Fibroblast of villous mesenchyme (primary cell): Measurements from ENCODE around the gene TGM2. TPM values are rescaled to one million over a fixed set of nuclear protein-coding genes. Genes with fewer than 3 reads are reported as not detected.

ENCODE experiments used
- DNase-seq: peaks from one replicate; pipeline ENCODE4 v3.0.0-alpha.2; 2010; ENCODE audit warnings: low read depth
- H3K4me3 ChIP-seq: 2 replicates; pipeline ENCODE4 v1.5.1; 2011; ENCODE audit warnings: low read depth, mild to moderate bottlenecking, low read length
- total RNA-seq: library from RNA; depleted of rRNA; stranded (reverse); fragments of >200 nt; gene quantifications from 2 replicates; pipeline ENCODE4 v1.2.3, GENCODE V29; 2012
- TF ChIP-seq, protein P1 (sequence below): IDR thresholded peaks from 2 replicates; pipeline ENCODE4 v1.5.1; 2012; ENCODE audit warnings: low read depth, mild to moderate bottlenecking, low read length; ENCODE audit not compliant: insufficient read depth

TGM2 gene
- total RNA-seq, 1 donor, result 2,020 TPM

DNA sequence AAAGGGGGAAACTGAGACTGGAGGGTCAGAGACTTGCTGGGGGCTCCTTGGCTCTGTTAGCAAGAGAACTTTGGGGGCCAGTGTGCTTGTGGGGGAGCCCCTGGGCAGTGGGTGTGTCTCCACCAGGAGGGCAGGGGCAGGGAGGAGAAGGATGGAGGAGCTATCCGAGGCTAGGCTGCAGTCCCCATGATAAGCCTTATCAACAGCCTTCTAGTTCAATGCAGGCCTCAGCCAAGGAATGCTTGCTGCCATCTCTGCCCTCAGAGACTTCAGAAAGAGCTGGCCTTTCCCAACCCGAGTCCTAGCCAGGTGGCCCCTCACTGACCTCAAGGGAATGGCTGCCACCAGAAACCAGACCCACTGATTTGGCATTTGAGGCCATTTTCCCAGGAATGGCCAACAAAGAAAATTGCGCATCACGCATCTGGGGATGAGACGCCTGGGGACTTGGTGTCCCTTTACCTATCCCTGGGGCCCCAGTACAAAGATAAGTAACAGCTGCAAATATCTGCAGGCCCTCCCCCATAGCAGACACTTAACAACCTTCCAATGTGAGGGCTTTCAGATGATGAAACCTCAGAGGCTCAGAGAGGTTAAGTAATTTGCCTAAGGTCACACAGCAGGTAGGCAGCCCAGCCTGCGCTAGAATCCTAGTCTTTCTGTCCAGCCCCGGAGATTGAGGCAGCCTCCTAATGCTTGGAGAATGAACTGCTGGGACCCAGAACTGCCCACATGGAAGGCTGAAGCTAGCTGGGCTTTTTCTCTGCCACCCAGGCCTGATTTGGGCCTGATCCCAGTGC, 4.9 kb downstream of the TGM2 start:
- H3K4me3 ChIP-seq, result peak overlapping the region; percentile 40
- TF ChIP-seq, protein P1, sequence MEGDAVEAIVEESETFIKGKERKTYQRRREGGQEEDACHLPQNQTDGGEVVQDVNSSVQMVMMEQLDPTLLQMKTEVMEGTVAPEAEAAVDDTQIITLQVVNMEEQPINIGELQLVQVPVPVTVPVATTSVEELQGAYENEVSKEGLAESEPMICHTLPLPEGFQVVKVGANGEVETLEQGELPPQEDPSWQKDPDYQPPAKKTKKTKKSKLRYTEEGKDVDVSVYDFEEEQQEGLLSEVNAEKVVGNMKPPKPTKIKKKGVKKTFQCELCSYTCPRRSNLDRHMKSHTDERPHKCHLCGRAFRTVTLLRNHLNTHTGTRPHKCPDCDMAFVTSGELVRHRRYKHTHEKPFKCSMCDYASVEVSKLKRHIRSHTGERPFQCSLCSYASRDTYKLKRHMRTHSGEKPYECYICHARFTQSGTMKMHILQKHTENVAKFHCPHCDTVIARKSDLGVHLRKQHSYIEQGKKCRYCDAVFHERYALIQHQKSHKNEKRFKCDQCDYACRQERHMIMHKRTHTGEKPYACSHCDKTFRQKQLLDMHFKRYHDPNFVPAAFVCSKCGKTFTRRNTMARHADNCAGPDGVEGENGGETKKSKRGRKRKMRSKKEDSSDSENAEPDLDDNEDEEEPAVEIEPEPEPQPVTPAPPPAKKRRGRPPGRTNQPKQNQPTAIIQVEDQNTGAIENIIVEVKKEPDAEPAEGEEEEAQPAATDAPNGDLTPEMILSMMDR, result no peak

DNA sequence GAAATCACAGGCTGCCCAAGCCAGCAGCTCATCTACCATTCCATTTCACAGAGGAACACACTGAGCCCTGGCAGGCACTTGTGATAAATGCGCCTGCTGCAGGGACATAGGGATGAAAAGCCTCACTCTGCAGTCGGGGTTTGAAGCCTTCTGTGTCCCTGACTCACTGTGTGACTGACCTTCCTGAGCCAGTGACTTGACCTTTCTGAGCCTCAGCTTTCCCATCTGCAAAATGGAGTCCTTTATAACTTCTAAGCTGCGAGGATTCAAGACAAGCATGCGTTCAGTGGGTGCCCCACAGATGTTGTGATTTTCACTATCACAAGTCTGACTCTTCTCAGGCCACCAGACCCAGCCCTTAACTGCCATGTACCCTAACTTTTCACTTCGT, 5.5 kb downstream of the TGM2 start:
- H3K4me3 ChIP-seq, result peak overlapping the region; percentile 40
- peak; percentile 28 for DNase-seq
- TF ChIP-seq, protein P1, result no peak

More for the DNA sequence above, 4.9 kb downstream of the TGM2 start:
- peak; percentile 18 for DNase-seq

DNA sequence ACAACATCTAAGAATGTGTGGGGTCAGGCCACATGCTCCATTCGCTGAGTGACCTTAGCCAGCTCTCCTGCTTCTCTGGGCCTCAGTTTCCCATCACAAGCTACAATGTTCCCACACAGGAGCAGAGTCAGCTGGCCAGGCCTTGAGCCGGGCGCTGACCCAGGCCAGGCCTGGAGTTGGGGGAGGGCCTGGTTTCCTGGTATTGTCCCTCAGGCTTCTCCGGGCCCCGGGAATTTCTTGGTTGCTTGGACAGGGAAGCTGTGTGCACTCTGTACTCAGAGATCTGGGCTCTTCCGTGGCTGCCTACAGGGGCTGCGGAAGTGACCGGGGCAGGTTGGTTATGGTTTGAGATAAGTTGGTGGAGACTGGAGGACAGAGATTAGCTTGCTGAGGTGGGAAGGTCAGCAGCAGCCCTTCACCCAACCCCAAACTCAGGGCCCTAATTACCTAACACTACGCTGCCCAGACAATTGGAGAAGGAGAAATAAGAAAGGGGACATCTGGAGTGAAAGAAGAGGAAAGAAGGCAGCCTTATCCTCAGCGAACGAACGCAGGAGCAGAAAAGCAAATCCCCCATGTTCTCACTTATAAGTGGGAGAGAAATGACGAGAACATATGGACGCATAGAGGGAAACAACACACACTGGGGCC, 6.2 kb downstream of the TGM2 start:
- TF ChIP-seq, protein P1, result no peak
- peak overlapping the region; percentile 40 for H3K4me3 ChIP-seq
- DNase-seq, result peak; percentile 44

DNA sequence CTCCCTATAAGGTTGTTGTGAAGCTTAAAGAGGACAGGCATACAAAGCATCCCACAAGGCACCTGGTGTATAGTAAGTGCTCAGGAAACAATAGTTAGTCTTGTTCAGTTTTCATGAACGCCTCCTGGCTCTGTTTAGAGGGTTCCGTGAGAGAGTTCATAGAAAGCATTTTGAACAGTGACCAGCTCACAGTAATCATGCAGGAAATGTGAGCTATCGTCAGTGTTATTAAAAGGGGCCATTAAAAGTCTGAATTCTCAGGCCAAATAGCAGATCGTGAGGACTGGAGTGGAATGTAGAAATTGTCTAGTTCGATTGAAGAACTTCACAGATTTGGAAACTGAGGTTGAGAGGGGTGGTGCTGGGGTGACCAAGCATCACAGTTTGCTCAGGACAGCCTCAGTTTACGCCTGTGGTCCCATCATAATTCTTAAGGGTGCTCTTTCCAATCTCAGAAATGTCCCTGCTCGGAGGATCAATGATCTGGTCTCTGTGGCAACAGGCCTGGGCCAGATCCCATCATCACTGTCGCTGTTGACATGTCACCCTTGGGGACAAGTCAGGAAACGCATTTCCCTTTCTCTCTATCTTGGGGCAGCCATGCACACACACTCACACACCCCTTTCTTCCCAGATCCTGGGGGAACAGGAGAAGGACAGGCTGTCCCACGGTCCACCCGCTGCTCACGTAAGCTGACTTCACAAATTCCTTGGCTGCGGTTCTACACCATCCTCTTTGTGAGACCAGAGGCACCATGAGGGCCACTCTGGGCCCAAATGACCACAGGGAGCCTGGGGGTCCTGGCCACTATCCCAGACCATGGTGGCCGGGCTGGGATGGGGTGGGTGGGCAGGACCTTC, 7.2 kb downstream of the TGM2 start:
- peak overlapping the region; percentile 23 for H3K4me3 ChIP-seq
- peak; percentile 54 for DNase-seq
- TF ChIP-seq, protein P1, result no peak

DNA sequence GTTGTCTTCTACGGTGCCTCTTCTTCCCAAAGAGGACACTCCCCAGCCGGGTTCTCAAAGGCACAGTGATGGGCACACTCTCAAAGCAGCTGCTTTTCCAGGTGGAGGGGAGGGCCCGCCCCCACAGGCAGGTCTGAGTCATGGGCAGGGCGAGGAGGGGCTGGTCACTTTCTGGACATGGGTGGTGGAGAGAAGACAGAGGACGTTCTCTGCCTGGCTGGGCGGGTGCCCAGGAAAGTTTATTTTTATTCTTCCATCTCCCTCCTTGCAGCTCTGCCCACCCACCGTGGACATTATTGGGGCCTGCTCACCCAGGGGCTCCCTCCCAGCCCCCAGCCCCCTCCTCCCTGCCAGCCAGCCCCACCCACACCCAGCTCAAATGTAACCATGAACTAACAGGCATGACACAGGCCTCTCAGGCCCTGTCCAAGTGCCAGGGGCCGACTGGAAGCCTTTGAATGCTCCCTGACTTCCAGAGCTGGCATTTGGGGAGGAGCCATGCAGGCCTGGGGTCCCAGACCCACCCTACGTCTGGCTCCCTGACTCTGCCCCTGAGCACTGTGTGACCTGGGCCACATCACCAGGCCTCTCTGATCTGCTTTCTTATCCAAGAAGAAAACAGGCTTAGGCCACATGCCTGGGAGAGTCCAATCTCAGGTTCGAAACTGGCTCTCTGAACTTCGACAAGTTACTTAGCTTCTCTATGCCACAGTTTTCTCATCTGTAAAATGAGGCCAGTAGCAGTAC, 8.0 kb downstream of the TGM2 start:
- no peak overlapping the region for H3K4me3 ChIP-seq
- TF ChIP-seq, protein P1, result no peak
- peak; percentile 49 for DNase-seq

DNA sequence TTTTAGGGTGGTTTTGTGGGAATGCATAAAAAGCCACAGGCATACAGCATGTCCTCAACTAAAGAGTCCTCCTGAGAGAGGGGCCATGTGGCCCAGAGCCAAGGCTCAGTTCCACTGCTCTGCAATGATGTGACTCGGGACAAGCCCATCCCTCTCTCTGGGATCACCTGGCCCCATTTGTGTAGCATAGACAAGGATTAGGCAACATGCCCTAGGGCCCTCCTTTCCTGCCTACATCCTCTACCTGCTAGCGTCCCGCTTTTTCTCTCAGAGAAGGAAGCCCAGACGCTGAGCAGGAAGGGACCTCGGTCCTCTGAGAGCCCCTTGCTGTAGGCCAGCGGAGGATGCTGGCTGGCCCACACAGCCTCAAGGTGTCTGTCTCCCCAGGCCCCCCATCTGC, 8.8 kb downstream of the TGM2 start:
- peak; percentile 20 for DNase-seq
- TF ChIP-seq, protein P1, result no peak
- no peak overlapping the region for H3K4me3 ChIP-seq
